ENCODE results near the gene GRID1.

The GRID1 gene

GRCh38 chr10:86368046-86368445 lies 1.5 kb upstream of the GRID1 start:
- DNase-seq, result no peak

GRCh38 chr10:86367152-86367951 lies 757 bp upstream of the GRID1 start:
- no peak for DNase-seq

GRCh38 chr10:86366902-86367151 lies 232 bp upstream of the GRID1 start:
- DNase-seq, result no peak

GRCh38 chr10:86365346-86366032 lies 1.1 kb downstream of the GRID1 start:
- no peak for DNase-seq

GRCh38 chr10:86364491-86365345 lies 1.9 kb downstream of the GRID1 start:
- no peak for DNase-seq

GRCh38 chr10:86363833-86364490 lies 2.6 kb downstream of the GRID1 start:
- no peak for DNase-seq

- no peak for DNase-seq
Observed at GRCh38 chr10:86363184-86363832, 3.3 kb downstream of the GRID1 start.

- no peak for DNase-seq
Observed at GRCh38 chr10:86362586-86363183, 3.9 kb downstream of the GRID1 start.

GRCh38 chr10:86362129-86362527 lies 4.5 kb downstream of the GRID1 start:
- no peak for DNase-seq

- no peak for DNase-seq
Observed at GRCh38 chr10:86361156-86362128, 5.2 kb downstream of the GRID1 start.

GRCh38 chr10:86360657-86361056 lies 5.9 kb downstream of the GRID1 start:
- no peak for DNase-seq

- no peak for DNase-seq
Observed at GRCh38 chr10:86359954-86360353, 6.6 kb downstream of the GRID1 start.

GRCh38 chr10:86359111-86359510 lies 7.5 kb downstream of the GRID1 start:
- no peak for DNase-seq

- no peak for DNase-seq
Observed at GRCh38 chr10:86357676-86358075, 8.9 kb downstream of the GRID1 start.

- DNase-seq, result no peak
Observed at GRCh38 chr10:86357041-86357440, 9.6 kb downstream of the GRID1 start.

GRCh38 chr10:86356296-86356695 lies 10.3 kb downstream of the GRID1 start:
- DNase-seq, result no peak

GRCh38 chr10:86355571-86356038 lies 11.0 kb downstream of the GRID1 start:
- DNase-seq, result no peak

- DNase-seq, result no peak
Observed at GRCh38 chr10:86354761-86355540, 11.6 kb downstream of the GRID1 start.

- no peak for DNase-seq
Observed at GRCh38 chr10:86353506-86354485, 12.8 kb downstream of the GRID1 start.
